B cell (primary cell): ENCODE data around the gene DHX57. TPM values are rescaled to one million over a fixed set of nuclear protein-coding genes. Genes with fewer than 3 reads are reported as not detected.

ENCODE experiments used
- ATAC-seq: fragments of 200-7000 bp; cut with Tn5 transposase; one replicate; pipeline ENCODE4 v1.10.0; 2021; ENCODE audit warnings: low read depth, mild to moderate bottlenecking, moderate number of reproducible peaks, moderate library complexity
- CTCF ChIA-PET: fragments of 350-600 bp; sonication (Branson Sonifier 250); formaldehyde crosslinking; loops from one replicate; lab custom pipeline; 2021; ENCODE audit warnings: antibody characterized with exemption, inconsistent platforms; lab: Charles Lee
- POLR2A ChIA-PET: fragments of 350-600 bp; sonication (Branson Sonifier 250); formaldehyde crosslinking; loops from one replicate; lab custom pipeline; 2021; ENCODE audit warnings: antibody characterized with exemption; lab: Charles Lee
- DNase-seq: peaks from one replicate; pipeline ENCODE4 v3.0.0; 2013
- H2AFZ ChIP-seq: 2 replicates; pipeline ENCODE4 v1.6.1; 2012; ENCODE audit warnings: mild to moderate bottlenecking, low read depth, low read length; ENCODE audit not compliant: insufficient read depth, poor library complexity, severe bottlenecking
- H3K27ac ChIP-seq, 2 donors: 1 replicate in 1 of 2; 2 replicates in 1 of 2; pipeline ENCODE4 v1.5.1; 2012 to 2013; ENCODE audit warnings: low read length in 2 of 2, mild to moderate bottlenecking in 2 of 2, moderate library complexity in 1 of 2
- H3K27me3 ChIP-seq, 4 experiments: fragments of 200-600 bp in 1 of 4; sonication (generic) in 1 of 4; replicated peaks in 1 of 4; 1 replicate in 2 of 4; 2 replicates in 2 of 4; pipeline versions ENCODE4 v1.6.1 to v1.7.0; 2013 to 2016; ENCODE audit warnings: low read length in 3 of 4, mild to moderate bottlenecking in 2 of 4, mixed read lengths in 1 of 4, moderate library complexity in 1 of 4; ENCODE audit not compliant: insufficient read depth in 4 of 4, control insufficient read depth in 3 of 4; ENCODE audit errors: control extremely low read depth in 1 of 4
- H3K36me3 ChIP-seq, 2 experiments: replicated peaks in 1 of 2; 1 replicate in 1 of 2; 2 replicates in 1 of 2; pipeline versions ENCODE4 v1.6.1 to v1.7.1; 2013; ENCODE audit warnings: low read length in 1 of 2; ENCODE audit not compliant: insufficient read depth in 2 of 2, control insufficient read depth in 1 of 2; ENCODE audit errors: control extremely low read depth in 1 of 2, extremely low read depth in 1 of 2
- H3K4me1 ChIP-seq, 2 donors: fragments of 200-600 bp in 1 of 2; sonication (generic) in 1 of 2; 1 replicate in 1 of 2; 2 replicates in 1 of 2; pipeline versions ENCODE4 v1.5.1 to v1.6.1; 2013 to 2017; ENCODE audit warnings: low read length in 2 of 2; ENCODE audit not compliant: control insufficient read depth in 2 of 2, insufficient read depth in 2 of 2
- H3K4me2 ChIP-seq: replicated peaks from 2 replicates; pipeline ENCODE3; 2012; ENCODE audit warnings: mild to moderate bottlenecking, low read depth, low read length; ENCODE audit not compliant: poor library complexity, severe bottlenecking
- H3K4me3 ChIP-seq, 5 experiments: fragments of 200-600 bp in 1 of 5; sonication (generic) in 1 of 5; 1 replicate in 3 of 5; 2 replicates in 2 of 5; pipeline versions ENCODE4 v1.5.1 to v1.7.0; 2011 to 2016; ENCODE audit warnings: low read length in 4 of 5, mild to moderate bottlenecking in 4 of 5, low read depth in 2 of 5, control low read depth in 1 of 5, moderate library complexity in 1 of 5; ENCODE audit not compliant: insufficient read depth in 1 of 5; ENCODE audit errors: control extremely low read depth in 1 of 5, extremely low read depth in 1 of 5
- H3K79me2 ChIP-seq: fragments of 200-600 bp; sonication (generic); one replicate; pipeline ENCODE4 v1.6.0; 2016; ENCODE audit warnings: low read length; ENCODE audit not compliant: control insufficient read depth, insufficient read depth
- H3K9ac ChIP-seq: fragments of 200-600 bp; sonication (generic); 2 replicates; pipeline ENCODE4 v1.6.1; 2017; ENCODE audit warnings: mild to moderate bottlenecking, low read length, moderate library complexity
- H3K9me3 ChIP-seq, 3 donors: one replicate each; pipeline versions ENCODE4 v1.6.1 to v1.7.1; 2013; ENCODE audit warnings: low read length in 2 of 3; ENCODE audit not compliant: control insufficient read depth in 2 of 3, insufficient read depth in 1 of 3; ENCODE audit errors: control extremely low read depth in 1 of 3
- H4K20me1 ChIP-seq: 2 replicates; pipeline ENCODE4 v1.6.0; 2012; ENCODE audit warnings: mild to moderate bottlenecking, low read length; ENCODE audit not compliant: insufficient read depth, control insufficient read depth, poor library complexity, severe bottlenecking
- H3K27ac Mint-ChIP-seq: one replicate; pipeline ENCODE4 v1.8.0; 2021; ENCODE audit warnings: mixed read lengths
- H3K27me3 Mint-ChIP-seq: one replicate; pipeline ENCODE4 v1.8.0; 2021; ENCODE audit warnings: mixed read lengths
- H3K4me1 Mint-ChIP-seq: one replicate; pipeline ENCODE4 v1.8.0; 2021; ENCODE audit warnings: mixed read lengths
- H3K4me3 Mint-ChIP-seq: one replicate; pipeline ENCODE4 v1.8.0; 2021; ENCODE audit warnings: mixed read lengths
- H3K9me3 Mint-ChIP-seq: one replicate; pipeline ENCODE4 v1.8.0; 2022; ENCODE audit warnings: mixed read lengths; ENCODE audit not compliant: insufficient read depth
- CTCF ChIP-seq: fragments of 200-600 bp; IDR thresholded peaks from one replicate; pipeline ENCODE4 v1.8.0; 2022; ENCODE audit warnings: antibody characterized with exemption, mild to moderate bottlenecking
- EZH2 ChIP-seq: IDR thresholded peaks from 2 replicates; pipeline ENCODE4 v1.6.1; 2012; ENCODE audit warnings: borderline replicate concordance, low read depth, mild to moderate bottlenecking, moderate library complexity, low read length; ENCODE audit not compliant: insufficient read depth, poor library complexity, severe bottlenecking
- WGBS: methylation state at CpG from one replicate; pipeline ENCODE4 v1.1.5; 2013; ENCODE audit warnings: missing lambda C conversion rate; ENCODE audit not compliant: insufficient coverage; 5-methylcytosine and 5-hydroxymethylcytosine counted together
- intact Hi-C: fragments of 100-400 bp; cut with micrococcal nuclease; formaldehyde crosslinking; loops from one replicate; pipeline ENCODE4 v1.10.0; 2022
- polyA plus RNA-seq: library from polyadenylated mRNA; depleted of rRNA; stranded (reverse); fragments of >200 nt; gene quantifications from 2 replicates; pipeline ENCODE4 v1.2.3, GENCODE V29; 2012
- total RNA-seq, 2 donors: library from RNA; stranded (reverse); fragments of 120-200 nt in 1 of 2; gene quantifications; 1 replicate in 1 of 2; 2 replicates in 1 of 2; pipeline versions ENCODE4 v1.2.3 to v1.2.4, GENCODE V29; 2013 to 2022

Gene DHX57
- total and polyA plus RNA-seq, 2 donors (not counting 1 experiment from before 2014, with no cell fraction given), result 7.7 to 25.0 TPM

GRCh38 chr2:38788306-38788705 is 87.4 kb downstream of the DHX57 start:
- CTCF ChIA-PET, result no interaction called here
- H3K27ac Mint-ChIP-seq, result no peak overlapping the region
- TF ChIP-seq CTCF (no peak), EZH2 (no peak)
- no peaks in the 10 kb centered on the region for H3K27me3 Mint-ChIP-seq
- WGBS, result 100% methylated on average over 1 of the region's 6 CpGs
- H4K20me1 ChIP-seq, result no peaks in the 10 kb centered on the region
- H3K9me3 Mint-ChIP-seq, result no peaks in the 10 kb centered on the region
- ATAC-seq, result no peak
- no peaks in the 10 kb centered on the region for H3K79me2 ChIP-seq
- no peak for DNase-seq
- H3K4me3 Mint-ChIP-seq, result no peak overlapping the region
- intact Hi-C loops, result no loop called here
- H3K4me1 Mint-ChIP-seq, result no peaks in the 10 kb centered on the region
- H3K36me3 ChIP-seq, result peaks cover 0 to 2% of the 10 kb centered on the region in 2 experiments
- H3K4me3 ChIP-seq, result no peak overlapping the region
- H3K4me2 ChIP-seq, result no peak overlapping the region
- no peak overlapping the region for H2AFZ ChIP-seq
- H3K9ac ChIP-seq, result no peak overlapping the region
- H3K9me3 ChIP-seq, result peaks cover 0 to 3% (median 0%) of the 10 kb centered on the region in 3 donors
- no peaks in the 10 kb centered on the region for H3K4me1 ChIP-seq
- POLR2A ChIA-PET, result no interaction called here
- no peaks in the 10 kb centered on the region for H3K27me3 ChIP-seq
- no peak overlapping the region for H3K27ac ChIP-seq

- Histone ChIP-seq H3K9me3 (no peaks in the 10 kb centered on the region), H3K4me3 (no peak overlapping the region), H3K27me3 (no peaks in the 10 kb centered on the region), H3K79me2 (peaks cover 8% of the 10 kb centered on the region), H3K27ac (no peak overlapping the region), H4K20me1 (no peaks in the 10 kb centered on the region), H3K9ac (no peak overlapping the region), H3K36me3 (peaks cover 2 to 17% of the 10 kb centered on the region in 2 experiments), H3K4me1 (peaks cover 4 to 6% of the 10 kb centered on the region in 2 donors), H2AFZ (no peak overlapping the region), H3K4me2 (no peak overlapping the region)
- Mint-ChIP-seq H3K27me3 (no peaks in the 10 kb centered on the region), H3K4me1 (peaks cover 4% of the 10 kb centered on the region), H3K4me3 (no peak overlapping the region), H3K9me3 (no peaks in the 10 kb centered on the region), H3K27ac (no peak overlapping the region)
- no peak for ATAC-seq
- no peak for DNase-seq
- TF ChIP-seq EZH2 (no peak), CTCF (no peak)
- intact Hi-C loops, result no loop called here
- ChIA-PET CTCF (no interaction called here), POLR2A (interaction anchor here (0.5 kb wide), 1 partner anchor 33 kb away, joined by 3 read pairs; no protein-coding TSS in a partner anchor)
Measured at GRCh38 chr2:38783586-38783985, 92.1 kb downstream of the DHX57 start.
